GM12875 (cell line): ENCODE measurements around the gene SIPA1L2.

Experiments used
- H3K4me3 ChIP-seq: one replicate; pipeline ENCODE4 v1.5.1; 2011; ENCODE audit warnings: low read depth, low read length, control low read depth
- CTCF ChIP-seq: IDR thresholded peaks from 2 replicates; pipeline ENCODE4 v1.5.1; 2011; ENCODE audit warnings: low read depth, mild to moderate bottlenecking, control low read depth, inconsistent platforms, low read length, moderate library complexity, borderline replicate concordance; ENCODE audit not compliant: insufficient read depth

SIPA1L2 gene

GRCh38 chr1:232657426-232658005, 27.6 kb upstream of the SIPA1L2 start:
- TF ChIP-seq CTCF, result no peak
- H3K4me3 ChIP-seq, result no peak overlapping the region

GRCh38 chr1:232655746-232656085, 25.8 kb upstream of the SIPA1L2 start:
- H3K4me3 ChIP-seq, result no peak overlapping the region
- no peak for TF ChIP-seq CTCF

GRCh38 chr1:232655028-232655745, 25.3 kb upstream of the SIPA1L2 start:
- H3K4me3 ChIP-seq, result no peak overlapping the region
- TF ChIP-seq CTCF, result no peak

- TF ChIP-seq CTCF, result no peak
- no peak overlapping the region for H3K4me3 ChIP-seq
Observed at GRCh38 chr1:232653789-232654188, 23.9 kb upstream of the SIPA1L2 start.

- H3K4me3 ChIP-seq, result no peak overlapping the region
- TF ChIP-seq CTCF, result no peak
Observed at GRCh38 chr1:232650845-232651244, 20.9 kb upstream of the SIPA1L2 start.

GRCh38 chr1:232650418-232650817, 20.5 kb upstream of the SIPA1L2 start:
- H3K4me3 ChIP-seq, result no peak overlapping the region
- TF ChIP-seq CTCF, result no peak

GRCh38 chr1:232648316-232648715, 18.4 kb upstream of the SIPA1L2 start:
- no peak for TF ChIP-seq CTCF
- H3K4me3 ChIP-seq, result no peak overlapping the region
